K562 (cell line): ENCODE data around the gene AQP1. TPM values are rescaled to one million over a fixed set of nuclear protein-coding genes. Genes with fewer than 3 reads are reported as not detected.

Experiments
- HDAC8 ChIP-seq: fragments of 450-650 bp; IDR thresholded peaks from 2 replicates; pipeline ENCODE4 v1.6.1; 2016; ENCODE audit warnings: mild to moderate bottlenecking, missing genetic modification characterization, moderate library complexity, missing compliant biosample characterization
- MAZ ChIP-seq, 2 experiments: fragments of 450-650 bp in 1 of 2; sonication (generic) in 1 of 2; formaldehyde crosslinking; IDR thresholded peaks in 1 of 2; conservative IDR thresholded peaks in 1 of 2; 2 replicates each; pipeline versions ENCODE4 v1.4.0 to v1.5.0; 2020; ENCODE audit warnings: mild to moderate bottlenecking in 1 of 2, missing genetic modification reagents in 1 of 2
- MEF2A ChIP-seq: IDR thresholded peaks from 2 replicates; pipeline ENCODE4 v1.6.1; 2011; ENCODE audit warnings: low read depth, mild to moderate bottlenecking, low read length, moderate library complexity; ENCODE audit not compliant: control insufficient read depth
- PKNOX1 ChIP-seq: fragments of 450-650 bp; IDR thresholded peaks from 2 replicates; pipeline ENCODE4 v1.6.1; 2016
- PRPF4 ChIP-seq: fragments of 200-400 bp; formaldehyde crosslinking; IDR thresholded peaks from one replicate; pipeline ENCODE4 v1.6.1; 2017; ENCODE audit warnings: low read length, low read depth, mild to moderate bottlenecking; ENCODE audit not compliant: insufficient read depth, poor library complexity, severe bottlenecking
- TCF3 ChIP-seq: sonication (generic); formaldehyde crosslinking; IDR thresholded peaks from 2 replicates; pipeline ENCODE4 v1.4.0; 2020; ENCODE audit warnings: mild to moderate bottlenecking, missing genetic modification reagents
- YY1 ChIP-seq, 3 experiments: IDR thresholded peaks; 2 replicates each; pipeline ENCODE4 v1.6.1; 2011; ENCODE audit warnings: low read length in 2 of 3, mild to moderate bottlenecking in 2 of 3, moderate library complexity in 2 of 3, borderline replicate concordance in 1 of 3, control low read depth in 1 of 3, low read depth in 1 of 3; ENCODE audit not compliant: insufficient read depth in 3 of 3, insufficient replicate concordance in 2 of 3, control insufficient read depth in 1 of 3, insufficient read length in 1 of 3; ENCODE audit errors: extremely low read depth in 1 of 3
- ZNF318 ChIP-seq, 2 experiments: fragments of 450-650 bp; IDR thresholded peaks; 2 replicates each; pipeline ENCODE4 v1.6.1; 2016; ENCODE audit warnings: mild to moderate bottlenecking in 2 of 2, borderline replicate concordance in 1 of 2, low read depth in 1 of 2, moderate library complexity in 1 of 2
- polyA plus RNA-seq, 8 experiments: library from polyadenylated mRNA; depleted of rRNA in 4 of 8; stranded (reverse) in 5 of 8; unstranded in 3 of 8; fragments of >200 nt; fragmentation: Nextera tagmentation in 2 of 8; fragmentation: Illumina TruSeq in 1 of 8; extraction: Ambion mirVana in 2 of 8; extraction: Trizol in 1 of 8; gene quantifications; 2 replicates each; pipeline versions ENCODE4 v1.2.1 to v1.2.3, GENCODE V29; 2011 to 2014; ENCODE audit warnings: inconsistent platforms in 1 of 8, missing spikeins in 1 of 8
- total RNA-seq, 7 experiments: library from RNA; depleted of rRNA in 6 of 7; stranded (reverse); fragments of >200 nt in 6 of 7; fragmentation: Illumina TruSeq in 2 of 7; extraction: Trizol in 2 of 7; gene quantifications; 2 replicates each; pipeline versions ENCODE4 v1.2.1 to v1.2.3, GENCODE V29; 2011 to 2021; ENCODE audit warnings: low replicate concordance in 1 of 7
- TF ChIP-seq, protein P1 (sequence below): sonication (generic); formaldehyde crosslinking; IDR thresholded peaks from 2 replicates; pipeline ENCODE4 v1.9.0; 2022; ENCODE audit warnings: mild to moderate bottlenecking, missing genetic modification reagents
- TF ChIP-seq, protein P2 (sequence below): fragments of 200-800 bp; sonication (Bioruptor generic); IDR thresholded peaks from 2 replicates; pipeline ENCODE4 v1.6.1; 2017; ENCODE audit warnings: missing genetic modification characterization, missing compliant biosample characterization

AQP1 gene
- total and polyA plus RNA-seq, 9 of the 15 experiments (the other 6 are each of a cell fraction or from before 2014, with no cell fraction given) = 0.18 to 12.6 (median 4.1) TPM

DNA sequence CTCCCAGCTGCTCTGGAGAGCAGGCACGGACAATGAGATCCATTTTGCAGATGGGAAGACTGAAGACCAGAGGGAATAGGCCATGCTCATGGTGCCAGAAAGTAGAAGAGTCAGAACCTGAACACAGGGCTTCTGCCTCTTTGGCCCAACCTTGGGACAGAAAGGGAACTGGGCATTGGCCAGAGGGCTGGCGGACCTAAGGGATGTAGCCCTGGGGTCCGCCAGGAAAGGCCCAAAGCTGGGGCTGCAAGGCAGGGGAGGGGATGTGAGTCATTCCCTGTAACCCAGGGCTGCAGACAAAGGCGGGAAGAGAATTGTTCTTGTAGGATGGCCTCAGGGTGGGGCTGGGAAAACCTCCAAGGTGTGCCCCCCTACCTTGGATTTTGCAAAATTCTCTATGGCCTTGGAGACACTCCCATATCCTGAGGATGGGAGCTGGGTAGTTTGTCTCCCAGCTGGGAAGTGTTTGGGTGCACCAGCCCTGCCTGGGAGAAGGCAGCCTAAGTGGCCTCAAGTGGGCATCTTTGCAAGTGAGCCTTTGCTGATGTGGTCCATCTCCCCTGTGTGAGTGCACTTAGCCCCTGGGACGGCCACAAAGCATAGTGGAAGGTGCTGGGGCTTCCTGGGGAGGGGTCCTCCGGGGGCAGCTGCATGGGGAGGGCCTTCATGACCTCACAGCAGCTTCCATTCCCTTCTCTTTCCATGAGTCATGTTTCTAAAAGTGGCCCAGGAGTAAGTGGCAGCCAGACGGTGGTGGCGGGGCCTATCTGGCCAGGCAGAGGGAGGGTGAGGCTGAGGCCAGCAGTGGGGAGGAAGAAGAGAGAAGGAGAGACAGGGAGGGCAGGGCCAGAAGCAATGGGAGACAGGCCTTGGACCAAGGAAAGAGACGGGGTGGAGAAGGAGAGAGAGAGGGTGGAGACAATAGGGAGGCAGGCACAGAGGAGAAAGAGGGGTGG lies 9.2 kb downstream of the AQP1 start (continued):
- TF ChIP-seq ZNF318 (IDR thresholded peaks at IDR 0.05; ENCODE audit: borderline replicate concordance in 1 of 2, low read depth in 1 of 2) = no peak
- no peak for TF ChIP-seq HDAC8 (tag)
- TF ChIP-seq TCF3 (CRISPR knock-in tag) = peak; percentile 59
- TF ChIP-seq, protein P1, sequence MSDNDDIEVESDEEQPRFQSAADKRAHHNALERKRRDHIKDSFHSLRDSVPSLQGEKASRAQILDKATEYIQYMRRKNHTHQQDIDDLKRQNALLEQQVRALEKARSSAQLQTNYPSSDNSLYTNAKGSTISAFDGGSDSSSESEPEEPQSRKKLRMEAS = no peak
- TF ChIP-seq, protein P2, sequence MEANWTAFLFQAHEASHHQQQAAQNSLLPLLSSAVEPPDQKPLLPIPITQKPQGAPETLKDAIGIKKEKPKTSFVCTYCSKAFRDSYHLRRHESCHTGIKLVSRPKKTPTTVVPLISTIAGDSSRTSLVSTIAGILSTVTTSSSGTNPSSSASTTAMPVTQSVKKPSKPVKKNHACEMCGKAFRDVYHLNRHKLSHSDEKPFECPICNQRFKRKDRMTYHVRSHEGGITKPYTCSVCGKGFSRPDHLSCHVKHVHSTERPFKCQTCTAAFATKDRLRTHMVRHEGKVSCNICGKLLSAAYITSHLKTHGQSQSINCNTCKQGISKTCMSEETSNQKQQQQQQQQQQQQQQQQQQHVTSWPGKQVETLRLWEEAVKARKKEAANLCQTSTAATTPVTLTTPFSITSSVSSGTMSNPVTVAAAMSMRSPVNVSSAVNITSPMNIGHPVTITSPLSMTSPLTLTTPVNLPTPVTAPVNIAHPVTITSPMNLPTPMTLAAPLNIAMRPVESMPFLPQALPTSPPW (CRISPR knock-in tag) = peak; percentile 54
- TF ChIP-seq MAZ (CRISPR knock-in tag; conservative IDR thresholded peaks at IDR 0.05 in 1 of 2, IDR thresholded peaks at IDR 0.05 in 1 of 2) = peak in 1 of 2 experiments; percentile 55; a peak in 1 of 4 replicates
- TF ChIP-seq YY1 (IDR thresholded peaks at IDR 0.05; ENCODE audit: borderline replicate concordance in 1 of 3, control insufficient read depth in 1 of 3, extremely low read depth in 1 of 3, insufficient read depth in 3 of 3, insufficient read length in 1 of 3, insufficient replicate concordance in 2 of 3, low read depth in 1 of 3, low read length in 2 of 3) = no peak
- peak; percentile 44 for TF ChIP-seq PKNOX1
- TF ChIP-seq MEF2A = peak; percentile 98
- TF ChIP-seq PRPF4 = no peak
